BJ (cell line): ENCODE measurements around the gene ROR1. TPM values are rescaled to one million over a fixed set of nuclear protein-coding genes. Genes with fewer than 3 reads are reported as not detected.

Source experiments
- CTCF ChIA-PET: fragments of 350-600 bp; formaldehyde crosslinking; extraction: SDS; loops from one replicate; lab custom pipeline; 2021; ENCODE audit warnings: antibody characterized with exemption, inconsistent platforms; lab: Yijun Ruan, JAX
- POLR2A ChIA-PET: fragments of 300-600 bp; sonication (Branson Sonifier 250); formaldehyde crosslinking; extraction: SDS; loops from one replicate; lab custom pipeline; 2021; ENCODE audit warnings: antibody characterized with exemption; lab: Charles Lee
- DNase-seq: peaks from one replicate; pipeline ENCODE4 v3.0.0-alpha.2; 2011; ENCODE audit warnings: low read depth
- H3K27me3 ChIP-seq: 2 replicates; pipeline ENCODE4 v1.6.0; 2011; ENCODE audit warnings: low read length; ENCODE audit not compliant: control insufficient read depth, insufficient read depth
- H3K36me3 ChIP-seq: 2 replicates; pipeline ENCODE4 v1.5.1; 2011; ENCODE audit warnings: low read length; ENCODE audit not compliant: control insufficient read depth, insufficient read depth
- H3K4me3 ChIP-seq: 2 replicates; pipeline ENCODE4 v1.5.1; 2011; ENCODE audit warnings: low read depth, mild to moderate bottlenecking, control low read depth, low read length
- CTCF ChIP-seq: IDR thresholded peaks from 2 replicates; pipeline ENCODE4 v1.5.1; 2011; ENCODE audit warnings: low read depth, mild to moderate bottlenecking, control low read depth, inconsistent platforms, low read length, moderate library complexity; ENCODE audit not compliant: insufficient read depth
- polyA plus RNA-seq: library from polyadenylated mRNA; depleted of rRNA; stranded (reverse); fragments of >200 nt; gene quantifications from 2 replicates; pipeline ENCODE4 v1.2.3, GENCODE V29; 2011

The ROR1 gene
- polyA plus RNA-seq, 1 experiment, result 4.6 TPM

GRCh38 chr1:64092851-64093371 lies 319.1 kb downstream of the ROR1 start:
- no peak for DNase-seq
- ChIA-PET POLR2A (no interaction called here), CTCF (interaction anchor here (1.0 kb wide), 1 partner anchor 9 kb away, joined by 4 read pairs; no protein-coding TSS in a partner anchor)
- H3K36me3 ChIP-seq, result no peaks in the 10 kb centered on the region
- no peak overlapping the region for H3K4me3 ChIP-seq
- no peak for TF ChIP-seq CTCF
- H3K27me3 ChIP-seq, result no peaks in the 10 kb centered on the region

GRCh38 chr1:64093941-64094340 lies 320.1 kb downstream of the ROR1 start:
- POLR2A ChIA-PET, result interaction anchor here (0.6 kb wide), 1 partner anchor 12 kb away, joined by 3 read pairs; no protein-coding TSS in a partner anchor
- TF ChIP-seq CTCF, result no peak
- no peak overlapping the region for H3K4me3 ChIP-seq
- no peak for DNase-seq
- no peaks in the 10 kb centered on the region for H3K27me3 ChIP-seq
- CTCF ChIA-PET, result no interaction called here
- H3K36me3 ChIP-seq, result no peaks in the 10 kb centered on the region

GRCh38 chr1:64095832-64096231 lies 322.0 kb downstream of the ROR1 start:
- no peaks in the 10 kb centered on the region for H3K36me3 ChIP-seq
- POLR2A ChIA-PET, result no interaction called here
- no peak for DNase-seq
- H3K4me3 ChIP-seq, result no peak overlapping the region
- CTCF ChIA-PET, result no interaction called here
- H3K27me3 ChIP-seq, result no peaks in the 10 kb centered on the region
- no peak for TF ChIP-seq CTCF

- CTCF ChIA-PET, result interaction anchor here (0.7 kb wide), 1 partner anchor 1878 kb away, joined by 4 read pairs; no protein-coding TSS in a partner anchor
- no peak for TF ChIP-seq CTCF
- no peaks in the 10 kb centered on the region for H3K27me3 ChIP-seq
- POLR2A ChIA-PET, result interaction anchor here (0.6 kb wide), 1 partner anchor 155 kb away, joined by 6 read pairs; no protein-coding TSS in a partner anchor
- no peak overlapping the region for H3K4me3 ChIP-seq
- H3K36me3 ChIP-seq, result no peaks in the 10 kb centered on the region
- DNase-seq, result no peak
These were observed 324.0 kb downstream of the ROR1 start for GRCh38 chr1:64097859-64098258.

- no peak for TF ChIP-seq CTCF
- no peaks in the 10 kb centered on the region for H3K27me3 ChIP-seq
- DNase-seq, result no peak
- H3K36me3 ChIP-seq, result no peaks in the 10 kb centered on the region
- no peak overlapping the region for H3K4me3 ChIP-seq
- ChIA-PET CTCF (no interaction called here), POLR2A (no interaction called here)
These were observed 324.6 kb downstream of the ROR1 start for GRCh38 chr1:64098436-64098835.
